ENCODE results near the gene ALKBH4.
"Not testable (repeated sequence)": the region's sequence is repeated elsewhere in the genome, so short reads cannot be mapped to it uniquely, and the experiment has no call there.

Gene ALKBH4

GRCh38 chr7:102505298-102506185 lies 40.9 kb upstream of the ALKBH4 start:
- not testable (repeated sequence) for H3K27me3 ChIP-seq (ENCODE audit: insufficient read depth, low read length, poor library complexity, severe bottlenecking); H3K9ac ChIP-seq (ENCODE audit: low read depth, low read length, poor library complexity, severe bottlenecking)

DNA sequence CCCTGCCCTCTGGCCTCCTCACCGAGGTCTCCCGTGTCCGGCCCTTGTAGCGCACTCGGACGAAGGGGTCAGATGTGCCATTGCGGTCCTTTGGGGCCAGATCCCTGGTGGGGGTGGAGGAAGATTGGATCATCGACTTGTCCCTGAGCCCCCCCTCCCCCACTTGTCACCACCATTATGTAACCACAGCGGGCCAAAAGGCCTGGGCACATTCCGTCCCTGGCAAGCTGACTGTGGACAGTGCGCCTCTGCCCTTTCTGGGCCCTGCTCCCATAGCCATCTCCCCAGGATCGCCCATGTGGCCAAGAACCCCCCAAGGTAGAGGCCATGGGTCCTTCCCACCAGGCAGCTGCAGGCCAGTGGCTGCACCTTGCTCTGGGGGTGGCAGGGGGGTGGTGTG lies 38.5 kb upstream of the ALKBH4 start:
- H3K9ac ChIP-seq (ENCODE audit: low read depth, low read length, poor library complexity, severe bottlenecking); H3K9me2 ChIP-seq (replicated peaks; ENCODE audit: low read depth, low read length); H3K79me2 ChIP-seq (ENCODE audit: insufficient read depth, low read length); H3F3A ChIP-seq (ENCODE audit: low read depth); H4K20me1 ChIP-seq (ENCODE audit: insufficient read depth, low read length, poor library complexity, severe bottlenecking); H3K4me1 ChIP-seq (ENCODE audit: insufficient read depth, low read length, poor library complexity, severe bottlenecking); H3K4me2 ChIP-seq (ENCODE audit: low read depth, low read length, poor library complexity, severe bottlenecking); H3K36me3 ChIP-seq (ENCODE audit: insufficient read depth, low read length); H3K9me3 ChIP-seq (ENCODE audit: insufficient read depth, low read depth, low read length); H3K27me3 ChIP-seq (ENCODE audit: insufficient read depth, low read length, poor library complexity, severe bottlenecking); H3K4me3 ChIP-seq (ENCODE audit: low read length, poor library complexity, severe bottlenecking); H2AFZ ChIP-seq (ENCODE audit: low read length): not testable (repeated sequence)

More at GRCh38 chr7:102505298-102506185, 40.9 kb upstream of the ALKBH4 start:
- H4K20me1 ChIP-seq (ENCODE audit: insufficient read depth, low read length, poor library complexity, severe bottlenecking); H2AFZ ChIP-seq (ENCODE audit: low read length); H3K79me2 ChIP-seq (ENCODE audit: insufficient read depth, low read length); H3K9me2 ChIP-seq (replicated peaks; ENCODE audit: low read depth, low read length); H3K36me3 ChIP-seq (ENCODE audit: insufficient read depth, low read length); H3K4me2 ChIP-seq (ENCODE audit: low read depth, low read length, poor library complexity, severe bottlenecking); H3K4me3 ChIP-seq (ENCODE audit: low read length, poor library complexity, severe bottlenecking); H3K4me1 ChIP-seq (ENCODE audit: insufficient read depth, low read length, poor library complexity, severe bottlenecking); H3K9me3 ChIP-seq (ENCODE audit: insufficient read depth, low read depth, low read length); H3F3A ChIP-seq (ENCODE audit: low read depth): not testable (repeated sequence)

- H3K4me1 ChIP-seq (ENCODE audit: insufficient read depth, low read length, poor library complexity, severe bottlenecking); H3K9me2 ChIP-seq (replicated peaks; ENCODE audit: low read depth, low read length); H3K4me2 ChIP-seq (ENCODE audit: low read depth, low read length, poor library complexity, severe bottlenecking); H3F3A ChIP-seq (ENCODE audit: low read depth); H3K4me3 ChIP-seq (ENCODE audit: low read length, poor library complexity, severe bottlenecking); H2AFZ ChIP-seq (ENCODE audit: low read length); H3K79me2 ChIP-seq (ENCODE audit: insufficient read depth, low read length); H3K9ac ChIP-seq (ENCODE audit: low read depth, low read length, poor library complexity, severe bottlenecking); H4K20me1 ChIP-seq (ENCODE audit: insufficient read depth, low read length, poor library complexity, severe bottlenecking); H3K27me3 ChIP-seq (ENCODE audit: insufficient read depth, low read length, poor library complexity, severe bottlenecking); H3K36me3 ChIP-seq (ENCODE audit: insufficient read depth, low read length); H3K9me3 ChIP-seq (ENCODE audit: insufficient read depth, low read depth, low read length): not testable (repeated sequence)
These were observed 33.7 kb upstream of the ALKBH4 start for GRCh38 chr7:102498321-102498720.

GRCh38 chr7:102497308-102497707 lies 32.6 kb upstream of the ALKBH4 start:
- not testable (repeated sequence) for H3F3A ChIP-seq (ENCODE audit: low read depth); H2AFZ ChIP-seq (ENCODE audit: low read length); H3K4me2 ChIP-seq (ENCODE audit: low read depth, low read length, poor library complexity, severe bottlenecking); H3K9me2 ChIP-seq (replicated peaks; ENCODE audit: low read depth, low read length); H3K9ac ChIP-seq (ENCODE audit: low read depth, low read length, poor library complexity, severe bottlenecking); H3K79me2 ChIP-seq (ENCODE audit: insufficient read depth, low read length); H3K36me3 ChIP-seq (ENCODE audit: insufficient read depth, low read length); H3K4me3 ChIP-seq (ENCODE audit: low read length, poor library complexity, severe bottlenecking); H3K9me3 ChIP-seq (ENCODE audit: insufficient read depth, low read depth, low read length); H3K4me1 ChIP-seq (ENCODE audit: insufficient read depth, low read length, poor library complexity, severe bottlenecking); H3K27me3 ChIP-seq (ENCODE audit: insufficient read depth, low read length, poor library complexity, severe bottlenecking); H4K20me1 ChIP-seq (ENCODE audit: insufficient read depth, low read length, poor library complexity, severe bottlenecking)

GRCh38 chr7:102496861-102497260 lies 32.2 kb upstream of the ALKBH4 start:
- not testable (repeated sequence) for H2AFZ ChIP-seq (ENCODE audit: low read length); H3K79me2 ChIP-seq (ENCODE audit: insufficient read depth, low read length); H3K9me3 ChIP-seq (ENCODE audit: insufficient read depth, low read depth, low read length); H3K9me2 ChIP-seq (replicated peaks; ENCODE audit: low read depth, low read length); H4K20me1 ChIP-seq (ENCODE audit: insufficient read depth, low read length, poor library complexity, severe bottlenecking); H3K4me2 ChIP-seq (ENCODE audit: low read depth, low read length, poor library complexity, severe bottlenecking); H3K4me3 ChIP-seq (ENCODE audit: low read length, poor library complexity, severe bottlenecking); H3K27me3 ChIP-seq (ENCODE audit: insufficient read depth, low read length, poor library complexity, severe bottlenecking); H3K9ac ChIP-seq (ENCODE audit: low read depth, low read length, poor library complexity, severe bottlenecking); H3K4me1 ChIP-seq (ENCODE audit: insufficient read depth, low read length, poor library complexity, severe bottlenecking); H3F3A ChIP-seq (ENCODE audit: low read depth); H3K36me3 ChIP-seq (ENCODE audit: insufficient read depth, low read length)

DNA sequence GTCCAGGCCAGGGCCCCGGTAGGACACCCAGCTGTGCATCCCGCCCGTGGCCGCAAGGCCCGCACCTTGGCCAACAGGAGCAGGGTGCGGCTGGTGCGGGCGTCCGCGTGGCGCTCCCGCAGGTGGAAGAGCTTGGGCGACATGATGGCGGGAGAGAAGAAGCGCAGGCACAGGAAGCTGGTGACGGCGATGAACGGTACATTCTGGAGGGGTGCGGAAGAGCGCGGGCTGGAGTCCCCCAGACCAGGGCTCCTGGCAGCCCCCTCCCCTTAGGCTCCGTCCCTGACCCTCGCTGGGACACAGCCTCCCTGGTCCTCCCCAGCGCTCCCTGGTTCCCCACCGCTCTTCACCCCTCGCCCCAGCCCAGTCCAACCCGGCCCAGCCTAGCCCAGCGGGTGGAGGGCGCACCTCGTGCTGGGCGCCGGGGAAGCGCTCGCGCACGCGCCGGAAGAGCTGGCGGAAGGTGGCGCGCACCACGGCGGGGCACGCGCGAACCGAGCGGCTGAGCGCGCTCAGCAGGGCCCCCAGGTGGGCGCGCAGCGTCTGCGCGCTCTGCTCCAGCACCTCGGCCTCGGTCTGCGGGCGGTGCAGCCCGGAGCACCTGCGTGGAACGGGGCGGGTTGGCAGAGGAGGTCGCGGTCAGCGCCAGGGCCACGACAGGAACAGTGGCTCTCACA lies 29.9 kb upstream of the ALKBH4 start:
- H3K9me2 ChIP-seq (replicated peaks; ENCODE audit: low read depth, low read length); H3K9ac ChIP-seq (ENCODE audit: low read depth, low read length, poor library complexity, severe bottlenecking); H3K4me3 ChIP-seq (ENCODE audit: low read length, poor library complexity, severe bottlenecking); H3K79me2 ChIP-seq (ENCODE audit: insufficient read depth, low read length); H3K4me1 ChIP-seq (ENCODE audit: insufficient read depth, low read length, poor library complexity, severe bottlenecking); H3K4me2 ChIP-seq (ENCODE audit: low read depth, low read length, poor library complexity, severe bottlenecking); H3K9me3 ChIP-seq (ENCODE audit: insufficient read depth, low read depth, low read length); H2AFZ ChIP-seq (ENCODE audit: low read length); H3K27me3 ChIP-seq (ENCODE audit: insufficient read depth, low read length, poor library complexity, severe bottlenecking); H3K36me3 ChIP-seq (ENCODE audit: insufficient read depth, low read length); H4K20me1 ChIP-seq (ENCODE audit: insufficient read depth, low read length, poor library complexity, severe bottlenecking); H3F3A ChIP-seq (ENCODE audit: low read depth): not testable (repeated sequence)

DNA sequence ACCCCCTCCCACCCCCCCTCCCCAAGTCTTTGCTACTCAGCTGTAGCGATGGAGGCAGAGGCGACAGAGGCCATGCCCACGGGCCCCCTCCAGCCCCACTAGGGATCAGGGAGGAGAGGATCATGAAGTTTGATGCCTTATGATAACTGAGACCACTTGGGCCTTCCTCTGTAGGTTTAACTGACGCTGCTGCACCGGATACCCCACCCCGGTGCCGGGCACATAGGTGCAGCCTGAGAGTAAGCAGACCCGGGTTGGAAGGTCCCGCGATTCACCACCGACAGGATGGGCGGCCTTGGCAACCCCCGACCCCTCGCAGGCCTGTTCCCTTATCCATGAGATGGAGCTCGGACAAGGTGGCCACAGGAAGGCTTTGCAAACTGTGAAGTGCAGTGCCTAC lies 29.4 kb upstream of the ALKBH4 start:
- H3K4me1 ChIP-seq (ENCODE audit: insufficient read depth, low read length, poor library complexity, severe bottlenecking); H3K27me3 ChIP-seq (ENCODE audit: insufficient read depth, low read length, poor library complexity, severe bottlenecking); H4K20me1 ChIP-seq (ENCODE audit: insufficient read depth, low read length, poor library complexity, severe bottlenecking); H3K9me3 ChIP-seq (ENCODE audit: insufficient read depth, low read depth, low read length); H3K36me3 ChIP-seq (ENCODE audit: insufficient read depth, low read length); H3K9ac ChIP-seq (ENCODE audit: low read depth, low read length, poor library complexity, severe bottlenecking); H3K79me2 ChIP-seq (ENCODE audit: insufficient read depth, low read length); H3K9me2 ChIP-seq (replicated peaks; ENCODE audit: low read depth, low read length); H3K4me2 ChIP-seq (ENCODE audit: low read depth, low read length, poor library complexity, severe bottlenecking); H3K4me3 ChIP-seq (ENCODE audit: low read length, poor library complexity, severe bottlenecking); H3F3A ChIP-seq (ENCODE audit: low read depth); H2AFZ ChIP-seq (ENCODE audit: low read length): not testable (repeated sequence)

All from Loucy (cell line).